NCI-H82 (cell line): ENCODE data around the gene GRPEL1.
A peak's percentile ranks its signal among the peaks of the same experiment; 100 is the strongest.

ENCODE experiments used
- DNase-seq: peaks from one replicate; lab custom pipeline; 2025; lab: John Stamatoyannopoulos, UW

The GRPEL1 gene

DNA sequence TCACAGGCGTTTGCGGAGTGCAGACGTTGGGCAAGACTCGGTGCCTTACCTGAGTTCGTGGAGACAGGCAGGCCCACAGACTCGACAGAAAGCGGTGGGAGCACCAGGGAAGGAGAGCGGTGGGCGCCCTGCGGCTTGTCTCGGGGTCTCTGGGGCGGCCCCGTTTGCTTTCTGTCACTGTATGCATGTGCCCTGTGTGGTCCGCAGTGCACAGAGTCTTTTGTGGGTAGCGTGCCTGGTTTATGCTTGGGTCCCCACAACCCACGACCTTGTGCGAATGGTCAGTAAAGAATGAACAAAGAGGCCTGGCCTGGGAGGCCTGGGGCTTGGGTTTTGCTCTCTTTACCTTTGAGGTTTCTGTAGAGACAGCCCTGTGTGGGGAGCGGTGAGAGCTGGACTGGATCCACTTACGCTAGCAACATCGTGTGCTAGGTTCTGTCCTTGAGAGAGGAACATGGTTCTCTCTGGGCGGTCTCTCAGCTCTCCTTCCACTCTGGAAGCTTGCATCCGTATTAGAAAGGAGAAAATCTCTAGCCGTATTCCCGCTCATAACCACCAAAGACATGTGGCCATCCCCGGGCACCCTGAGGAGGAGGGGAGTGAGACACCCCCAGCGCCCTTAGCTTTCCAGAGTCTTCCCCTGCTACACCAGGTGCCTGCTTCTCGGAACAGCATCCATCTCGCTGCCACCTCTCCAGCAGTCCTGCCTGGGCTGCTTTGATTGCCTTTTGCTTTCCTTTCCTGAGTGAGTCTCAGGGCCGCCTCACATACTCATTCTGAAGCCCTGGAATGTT is 23.5 kb downstream of the GRPEL1 start:
- DNase-seq = peak; percentile 20

GRCh38 chr4:7043284-7044136 is 24.4 kb downstream of the GRPEL1 start, which contains the start of gene TADA2B:
Gene TADA2B, plus strand, starts transcription at chr4:7043372. Its CDS starts 208 bp downstream, at chr4:7043580.
- DNase-seq = peak; percentile 54

- DNase-seq = peak; percentile 98
Observed at GRCh38 chr4:7042503-7043283, 25.2 kb downstream of the GRPEL1 start.

GRCh38 chr4:7041801-7042502 is 25.9 kb downstream of the GRPEL1 start:
- peak; percentile 58 for DNase-seq

- DNase-seq = no peak
Observed at GRCh38 chr4:7041246-7041645, 26.6 kb downstream of the GRPEL1 start.

DNA sequence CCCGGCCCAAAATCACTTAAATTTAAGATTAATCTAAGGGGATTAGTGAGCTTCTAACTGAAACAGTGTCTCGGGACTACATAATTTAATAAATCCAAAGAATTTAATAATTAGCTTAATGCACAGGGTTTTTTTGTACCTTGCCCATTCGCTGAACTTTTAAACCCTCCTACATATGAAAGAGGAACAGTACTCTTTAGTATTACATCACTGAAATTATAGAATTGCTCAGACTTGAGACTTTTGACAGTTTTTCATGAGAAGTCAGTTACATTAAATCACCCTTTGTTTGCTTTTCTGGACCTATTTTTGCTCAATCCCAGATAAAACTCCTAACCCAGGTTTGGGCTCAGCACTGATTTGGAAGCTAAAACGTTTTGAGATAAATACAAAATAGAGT is 27.1 kb downstream of the GRPEL1 start:
- no peak for DNase-seq

GRCh38 chr4:7037425-7037824 is 30.4 kb downstream of the GRPEL1 start:
- peak; percentile 20 for DNase-seq

DNA sequence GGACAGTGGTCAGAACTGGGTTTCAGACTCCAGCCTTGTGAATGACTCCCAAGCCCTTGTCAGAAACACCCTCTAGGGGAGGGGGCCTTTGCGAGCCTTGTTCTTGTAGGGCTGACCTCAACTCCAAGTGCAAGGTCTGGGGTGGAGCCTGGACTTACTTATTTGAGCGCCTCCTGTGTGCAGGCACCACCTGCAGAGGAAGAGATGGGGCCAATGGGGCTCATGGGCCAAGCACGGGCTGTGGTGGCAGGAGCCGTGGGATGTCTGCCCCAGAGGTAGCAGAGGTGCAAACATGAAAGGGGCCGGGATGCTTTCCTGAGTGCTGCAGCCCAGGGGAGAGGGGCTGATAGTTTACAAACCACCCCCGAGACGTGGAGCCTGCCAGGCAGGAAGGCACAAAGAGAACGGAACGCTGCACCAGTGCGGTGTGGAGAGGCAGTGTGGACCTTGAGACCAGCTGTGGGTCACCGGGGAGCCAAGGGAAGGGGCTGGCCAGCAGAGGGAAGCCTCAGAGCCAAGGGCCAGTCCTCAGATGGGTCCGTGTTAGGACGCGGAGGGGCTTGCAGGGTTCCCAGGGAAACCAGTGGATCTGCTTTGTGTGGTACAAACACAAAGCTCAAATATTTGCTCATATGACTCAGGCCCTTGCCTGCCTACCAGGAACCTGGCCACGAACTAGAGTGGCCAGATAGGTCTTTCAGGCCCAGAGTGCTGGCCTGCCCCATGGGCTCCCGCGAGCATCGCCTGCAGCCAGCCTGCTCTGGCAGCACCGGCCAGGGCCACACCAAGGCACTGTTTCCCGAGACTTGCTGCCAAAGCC is 33.4 kb downstream of the GRPEL1 start:
- DNase-seq = no peak

DNA sequence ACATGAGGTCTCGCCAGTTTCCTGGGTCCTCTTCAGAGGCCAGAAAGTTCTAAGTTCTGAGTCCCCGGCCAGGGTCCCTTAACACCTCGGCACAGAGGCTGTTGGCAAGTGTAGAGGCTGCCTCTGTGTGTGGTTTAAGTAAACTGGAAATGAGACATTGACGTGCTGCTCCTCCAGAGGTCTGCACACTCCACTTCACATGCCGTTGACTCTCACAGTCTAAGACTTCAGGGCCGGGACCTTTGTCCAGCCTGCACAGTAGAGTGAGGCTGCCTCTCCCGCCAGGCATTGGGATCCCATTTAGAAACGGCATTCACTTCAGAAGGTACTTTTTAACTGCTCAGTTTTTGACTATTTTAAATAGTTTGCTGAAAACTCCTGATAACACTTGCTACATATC is 35.3 kb downstream of the GRPEL1 start:
- no peak for DNase-seq

DNA sequence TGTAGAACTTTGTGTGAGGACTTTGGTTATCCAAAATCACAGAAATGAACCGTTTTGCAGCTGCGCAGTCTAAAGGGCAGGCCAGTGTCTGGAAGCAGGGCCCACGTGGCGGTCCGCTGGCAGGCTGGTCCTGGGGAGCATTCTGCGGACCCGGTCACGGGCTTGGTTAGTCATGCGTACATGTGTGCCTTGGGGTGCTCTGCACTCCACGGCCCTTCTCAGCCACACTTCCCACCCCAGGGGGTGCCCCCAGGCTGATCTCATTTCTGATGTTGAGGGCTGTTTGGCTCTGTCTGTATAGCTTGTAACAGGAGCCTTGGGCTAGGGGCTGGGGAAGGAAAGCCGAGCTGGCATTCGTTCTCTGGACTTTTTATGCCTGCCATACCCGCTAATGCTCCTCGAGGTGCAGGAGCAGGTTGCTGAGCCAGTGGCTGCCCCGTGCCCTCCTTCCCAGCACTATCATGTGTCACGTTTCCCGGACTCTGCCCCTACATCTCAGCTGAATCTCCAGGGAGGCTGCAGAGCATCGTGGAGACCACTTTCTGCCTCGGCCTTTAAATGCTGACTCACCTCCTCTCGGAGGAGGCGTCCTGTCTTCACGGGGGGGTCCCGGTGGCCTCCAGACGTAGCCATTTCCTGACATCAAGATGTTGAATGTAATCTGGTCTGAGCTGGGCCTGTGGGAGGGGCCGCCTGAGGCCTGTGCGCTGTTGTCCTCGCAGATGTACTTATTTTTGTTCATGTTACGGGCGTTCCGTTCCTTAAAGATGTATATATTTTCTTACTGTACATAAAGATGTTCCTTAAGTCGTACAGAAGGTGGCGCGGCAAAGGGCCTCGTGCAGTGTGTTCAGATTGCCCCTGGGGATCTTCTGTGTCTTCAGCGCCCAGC is 36.1 kb downstream of the GRPEL1 start:
- no peak for DNase-seq

- no peak for DNase-seq
Observed at GRCh38 chr4:7030856-7031255, 37.0 kb downstream of the GRPEL1 start.

- no peak for DNase-seq
Observed at GRCh38 chr4:7029921-7030320, 37.9 kb downstream of the GRPEL1 start.

DNA sequence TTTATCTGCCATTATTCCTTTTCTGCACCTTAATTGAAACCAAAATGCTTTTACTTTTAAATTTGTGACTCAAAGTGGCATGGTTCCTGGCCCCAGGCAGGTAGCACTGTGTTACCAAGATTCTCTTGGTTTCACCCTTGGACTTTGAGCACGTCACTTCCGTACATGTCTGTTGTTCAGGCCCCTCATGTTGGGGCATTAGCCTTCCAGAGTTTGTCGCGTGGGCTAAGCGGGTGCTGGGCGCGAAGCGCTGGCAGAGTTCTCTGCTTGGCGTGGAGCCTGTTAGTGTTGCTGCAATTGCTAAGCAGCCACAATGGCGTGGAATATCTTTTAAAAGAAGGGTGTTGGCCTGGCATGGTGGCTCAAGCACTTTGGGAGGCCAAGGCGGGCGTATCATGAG is 38.7 kb downstream of the GRPEL1 start:
- no peak for DNase-seq

- DNase-seq = no peak
Observed at GRCh38 chr4:7027913-7028312, 40.0 kb downstream of the GRPEL1 start.

- DNase-seq = no peak
Observed at GRCh38 chr4:7027284-7027683, 40.6 kb downstream of the GRPEL1 start.

DNA sequence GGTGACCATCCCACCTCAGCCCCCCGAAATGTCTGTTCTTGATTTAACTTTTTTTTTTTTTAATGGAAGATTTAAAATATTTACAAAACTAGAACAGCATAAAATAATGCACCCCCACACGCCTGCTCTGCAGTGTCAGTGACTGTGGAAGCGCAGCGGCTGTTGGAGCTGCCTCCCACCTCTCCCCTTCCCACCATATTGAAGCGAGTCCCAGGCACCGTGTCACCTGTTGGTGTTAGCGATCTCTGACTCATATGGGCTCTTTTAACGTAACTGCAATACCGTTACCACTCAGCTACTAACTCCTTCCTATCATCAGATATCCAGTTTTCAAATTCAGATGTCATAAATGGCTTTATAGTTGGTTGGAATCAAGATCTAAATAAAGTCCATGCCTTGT is 41.8 kb downstream of the GRPEL1 start:
- no peak for DNase-seq

DNA sequence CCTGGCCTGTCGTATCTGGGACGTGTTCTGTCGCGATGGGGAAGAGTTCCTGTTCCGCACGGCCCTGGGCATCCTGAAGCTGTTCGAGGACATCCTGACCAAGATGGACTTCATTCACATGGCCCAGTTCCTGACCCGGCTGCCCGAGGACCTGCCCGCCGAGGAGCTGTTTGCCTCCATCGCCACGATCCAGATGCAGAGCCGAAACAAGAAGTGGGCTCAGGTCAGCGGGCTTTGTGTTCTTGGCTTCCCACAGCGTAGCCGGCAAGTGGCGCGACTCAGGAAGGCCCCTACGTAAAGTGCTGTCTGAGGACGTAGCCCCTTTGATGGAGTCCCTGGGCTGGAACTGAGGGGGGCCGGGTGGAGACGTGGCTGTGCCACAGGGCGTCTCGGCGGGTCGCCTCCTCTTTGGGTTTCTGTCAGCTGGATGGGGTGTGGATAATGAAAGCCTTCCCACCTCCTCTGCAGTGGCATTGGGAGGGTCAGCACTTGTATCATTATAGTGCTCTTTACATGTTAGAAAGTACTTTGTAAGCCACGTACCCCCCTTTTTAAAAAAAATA is 42.7 kb downstream of the GRPEL1 start:
- no peak for DNase-seq

DNA sequence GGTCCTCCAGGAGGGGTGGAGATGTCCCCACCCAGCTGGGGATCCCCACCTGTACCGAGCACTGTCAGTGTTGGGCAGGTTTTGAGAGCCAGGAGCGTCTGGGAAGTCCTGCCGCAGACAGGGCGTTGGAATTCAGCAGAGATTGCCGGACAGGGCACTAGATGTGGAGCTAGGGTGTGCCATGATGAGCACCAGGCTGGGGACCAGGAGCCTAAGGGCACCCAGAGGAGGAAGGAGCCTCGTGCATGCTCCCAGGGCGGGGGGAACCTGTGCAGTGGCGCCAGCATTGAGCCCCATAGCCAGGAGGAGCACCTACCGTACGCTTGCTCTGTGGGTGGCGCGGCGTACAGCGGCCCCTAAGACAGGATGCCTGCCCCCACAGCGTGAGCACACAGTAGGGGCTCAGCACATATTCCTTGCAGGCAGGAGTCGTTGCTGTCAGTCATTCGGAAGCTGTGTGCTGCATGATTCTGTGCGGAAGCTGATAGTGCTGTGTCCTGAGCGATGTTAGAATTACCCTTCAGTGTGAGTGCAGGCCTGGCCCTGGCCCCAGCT is 43.5 kb downstream of the GRPEL1 start:
- DNase-seq = no peak

DNA sequence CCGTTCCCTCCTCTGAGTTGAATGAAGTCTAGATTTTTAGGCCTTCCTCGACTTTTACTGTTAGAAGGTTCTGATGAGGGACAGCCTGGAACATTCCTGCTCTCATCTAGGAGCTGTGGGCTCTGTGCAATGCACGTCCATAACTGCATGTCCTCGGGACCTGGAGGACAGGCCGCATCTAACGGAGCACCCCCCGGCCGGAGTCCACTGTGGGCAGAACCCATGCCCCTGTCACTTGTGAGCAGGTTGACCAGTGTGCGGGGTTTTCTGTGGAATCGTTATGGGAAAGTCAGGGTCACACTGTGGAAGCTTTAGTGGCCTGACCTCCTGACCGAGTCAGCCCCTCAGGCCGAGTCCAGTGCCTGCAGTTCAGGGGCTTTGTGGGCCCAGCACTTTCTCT is 44.0 kb downstream of the GRPEL1 start:
- DNase-seq = no peak
